ENCODE data around the gene GPS1.

GPS1 gene

DNA sequence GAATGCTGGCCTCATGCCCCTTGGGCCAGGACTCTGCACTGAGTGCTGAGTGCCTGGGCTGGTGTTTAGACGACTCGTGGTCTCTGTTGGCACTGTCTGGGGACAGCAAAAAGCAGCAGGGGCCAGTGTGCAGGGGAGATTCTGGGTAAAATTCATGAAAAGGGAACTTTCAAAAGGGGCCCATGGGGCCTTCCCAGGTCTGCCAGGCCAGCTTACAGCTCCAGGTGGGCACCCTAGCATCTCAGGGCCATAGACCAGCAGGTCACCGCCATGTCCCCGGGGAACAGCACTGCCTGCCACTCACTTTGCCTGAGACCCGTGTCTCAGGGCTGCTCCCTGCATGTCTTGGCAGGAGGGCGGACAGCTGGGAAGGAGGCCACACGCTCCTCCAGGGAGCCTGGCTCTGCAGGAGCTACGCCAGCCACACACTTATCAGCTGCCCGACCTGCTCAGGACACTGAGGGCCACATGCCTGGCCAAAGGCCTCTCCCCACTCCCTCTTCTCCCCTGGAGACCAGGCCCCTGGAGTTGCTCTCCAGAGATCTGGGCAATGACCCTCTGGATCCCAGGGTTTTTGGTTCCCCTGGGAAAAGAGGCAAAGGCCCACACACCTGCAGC, 55.1 kb downstream of the GPS1 start:
- no peak for DNase-seq

All from OCI-M1 (cell line).